Measurements from ENCODE around the gene ZDHHC11B.

Gene ZDHHC11B

DNA sequence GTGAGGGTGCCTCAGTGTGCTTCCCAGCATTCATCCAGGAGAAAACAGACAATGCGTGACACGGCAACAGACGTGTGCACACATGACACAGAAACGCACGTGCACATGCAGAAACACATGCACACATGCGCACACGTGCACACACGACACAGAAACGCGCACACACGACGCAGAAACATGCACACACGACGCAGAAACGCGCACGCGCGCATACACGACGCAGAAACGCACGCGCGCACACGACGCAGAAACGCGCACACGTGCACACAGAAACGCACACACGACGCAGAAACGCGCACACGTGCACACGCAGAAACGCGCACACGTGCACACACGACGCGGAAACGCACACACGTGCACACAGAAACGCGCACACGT, 107.8 kb downstream of the ZDHHC11B start:
- TF ChIP-seq MYC (IDR thresholded peaks at IDR 0.05; ENCODE audit: low read depth, low read length) (no peak), POLR2A (IDR thresholded peaks at IDR 0.05; ENCODE audit: extremely low read depth, insufficient read length) (no peak)
- TF ChIP-seq, protein P1, sequence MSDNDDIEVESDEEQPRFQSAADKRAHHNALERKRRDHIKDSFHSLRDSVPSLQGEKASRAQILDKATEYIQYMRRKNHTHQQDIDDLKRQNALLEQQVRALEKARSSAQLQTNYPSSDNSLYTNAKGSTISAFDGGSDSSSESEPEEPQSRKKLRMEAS (IDR thresholded peaks at IDR 0.05; ENCODE audit: low read depth, low read length) = no peak
- TF ChIP-seq, protein P2, sequence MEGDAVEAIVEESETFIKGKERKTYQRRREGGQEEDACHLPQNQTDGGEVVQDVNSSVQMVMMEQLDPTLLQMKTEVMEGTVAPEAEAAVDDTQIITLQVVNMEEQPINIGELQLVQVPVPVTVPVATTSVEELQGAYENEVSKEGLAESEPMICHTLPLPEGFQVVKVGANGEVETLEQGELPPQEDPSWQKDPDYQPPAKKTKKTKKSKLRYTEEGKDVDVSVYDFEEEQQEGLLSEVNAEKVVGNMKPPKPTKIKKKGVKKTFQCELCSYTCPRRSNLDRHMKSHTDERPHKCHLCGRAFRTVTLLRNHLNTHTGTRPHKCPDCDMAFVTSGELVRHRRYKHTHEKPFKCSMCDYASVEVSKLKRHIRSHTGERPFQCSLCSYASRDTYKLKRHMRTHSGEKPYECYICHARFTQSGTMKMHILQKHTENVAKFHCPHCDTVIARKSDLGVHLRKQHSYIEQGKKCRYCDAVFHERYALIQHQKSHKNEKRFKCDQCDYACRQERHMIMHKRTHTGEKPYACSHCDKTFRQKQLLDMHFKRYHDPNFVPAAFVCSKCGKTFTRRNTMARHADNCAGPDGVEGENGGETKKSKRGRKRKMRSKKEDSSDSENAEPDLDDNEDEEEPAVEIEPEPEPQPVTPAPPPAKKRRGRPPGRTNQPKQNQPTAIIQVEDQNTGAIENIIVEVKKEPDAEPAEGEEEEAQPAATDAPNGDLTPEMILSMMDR (IDR thresholded peaks at IDR 0.05; ENCODE audit: low read depth, low read length) = no peak
- no peak for DNase-seq (ENCODE audit: low read depth)
- H3K4me3 ChIP-seq (ENCODE audit: low read depth, low read length) = no peak overlapping the region

DNA sequence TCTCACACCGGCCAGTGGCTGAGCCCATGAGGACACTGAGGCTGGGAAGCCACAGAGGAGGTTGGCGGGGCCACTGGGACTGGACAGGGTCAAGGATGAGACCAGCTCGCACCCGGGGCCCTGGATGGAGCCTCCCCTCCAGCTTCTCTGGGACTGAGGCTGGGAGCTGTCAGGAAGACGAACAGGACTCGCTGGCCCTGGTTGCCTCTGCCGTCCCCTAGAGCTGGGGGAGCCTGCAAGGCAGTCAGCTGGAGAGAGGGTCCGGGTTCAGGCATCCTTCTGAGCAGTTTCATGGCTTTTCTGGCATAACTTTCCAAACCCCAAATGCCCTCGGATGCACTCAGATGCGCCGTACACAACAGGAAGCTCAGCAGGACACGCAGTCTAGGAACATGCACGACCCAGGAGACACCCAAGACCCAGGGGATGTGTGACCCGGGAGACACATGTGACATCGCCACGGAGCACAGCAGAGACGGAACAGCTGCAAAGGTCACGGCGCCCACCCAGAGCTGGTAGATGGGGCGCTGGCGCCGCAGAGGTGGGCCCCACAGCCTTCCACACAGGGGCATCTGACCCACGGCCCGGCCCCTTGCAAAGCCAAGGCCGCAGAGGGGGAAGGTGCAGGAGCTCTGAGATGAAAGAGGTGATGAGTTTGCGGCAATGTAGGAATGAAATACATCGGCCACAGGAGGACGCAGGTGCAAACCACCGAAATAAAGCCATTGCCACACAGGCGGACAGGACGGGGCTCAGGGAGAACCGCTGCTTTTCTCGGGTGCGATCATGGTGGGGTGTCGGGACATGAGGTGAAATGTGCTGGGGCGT, 108.4 kb downstream of the ZDHHC11B start:
- TF ChIP-seq, protein P2 (IDR thresholded peaks at IDR 0.05; ENCODE audit: low read depth, low read length) = no peak
- TF ChIP-seq MYC (IDR thresholded peaks at IDR 0.05; ENCODE audit: low read depth, low read length) (no peak), POLR2A (IDR thresholded peaks at IDR 0.05; ENCODE audit: extremely low read depth, insufficient read length) (no peak)
- TF ChIP-seq, protein P1 (IDR thresholded peaks at IDR 0.05; ENCODE audit: low read depth, low read length) = no peak
- DNase-seq (ENCODE audit: low read depth) = peak; percentile 35
- H3K4me3 ChIP-seq (ENCODE audit: low read depth, low read length) = no peak overlapping the region

DNA sequence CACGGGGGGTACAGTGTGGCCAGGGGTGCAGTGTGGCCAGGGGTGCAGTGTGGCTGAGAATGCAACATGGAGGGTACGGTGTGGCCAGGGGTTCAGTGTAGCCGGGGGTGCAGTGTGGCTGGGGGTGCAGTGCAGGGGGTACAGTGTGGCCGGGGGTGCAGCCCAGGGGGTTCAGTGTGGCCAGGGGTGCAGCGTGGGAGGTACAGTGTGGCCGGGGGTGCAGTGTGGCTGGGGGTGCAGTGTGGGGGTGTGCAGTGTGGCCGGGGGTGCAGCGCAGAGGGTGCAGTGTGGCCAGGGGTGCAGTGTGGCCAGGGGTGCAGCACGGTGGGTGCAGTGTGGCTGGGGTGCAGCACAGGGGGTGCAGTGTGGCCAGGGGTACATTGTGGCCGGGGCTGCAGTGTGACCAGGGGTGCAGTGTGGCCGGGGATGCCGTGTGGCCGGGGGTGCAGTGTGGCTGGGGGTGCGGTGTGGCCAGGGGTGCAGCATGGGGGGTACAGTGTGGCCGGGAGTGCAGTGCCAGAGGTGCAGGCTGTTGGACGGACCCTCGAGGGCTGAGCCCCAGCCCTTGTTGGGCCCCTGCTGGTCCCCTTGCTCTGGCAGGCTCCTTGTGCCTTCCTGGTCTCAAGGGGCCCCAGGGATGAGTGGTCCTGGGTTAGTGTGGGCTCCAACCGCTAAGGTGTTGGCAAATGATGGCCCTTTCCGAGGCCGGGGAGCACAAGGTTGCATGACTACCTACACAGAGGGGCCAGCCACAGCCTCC, 109.2 kb downstream of the ZDHHC11B start:
- no peak for DNase-seq (ENCODE audit: low read depth)
- TF ChIP-seq, protein P1 (IDR thresholded peaks at IDR 0.05; ENCODE audit: low read depth, low read length) = no peak
- TF ChIP-seq POLR2A (IDR thresholded peaks at IDR 0.05; ENCODE audit: extremely low read depth, insufficient read length) (no peak), MYC (IDR thresholded peaks at IDR 0.05; ENCODE audit: low read depth, low read length) (no peak)
- TF ChIP-seq, protein P2 (IDR thresholded peaks at IDR 0.05; ENCODE audit: low read depth, low read length) = no peak
- no peak overlapping the region for H3K4me3 ChIP-seq (ENCODE audit: low read depth, low read length)

DNA sequence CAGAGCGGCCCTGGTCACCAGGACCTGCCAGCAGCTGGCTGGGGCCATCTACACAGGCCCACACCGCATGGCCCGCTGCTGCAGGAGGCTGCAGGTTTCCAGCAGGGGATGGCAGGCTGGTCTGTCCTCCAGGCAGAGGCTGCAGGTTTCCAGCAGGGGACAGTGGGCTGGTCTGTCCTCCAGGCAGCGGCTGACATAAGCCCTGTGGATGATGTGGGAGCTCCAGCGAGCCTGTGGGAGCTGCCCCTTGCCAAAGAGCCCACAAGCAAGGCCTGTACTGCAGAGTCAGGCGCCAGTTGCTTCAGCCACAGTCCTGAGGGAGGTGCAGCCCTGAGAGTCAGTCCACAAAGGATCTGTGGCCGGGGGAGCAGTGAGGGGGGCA, 109.9 kb downstream of the ZDHHC11B start:
- H3K4me3 ChIP-seq (ENCODE audit: low read depth, low read length) = no peak overlapping the region
- no peak for TF ChIP-seq POLR2A (IDR thresholded peaks at IDR 0.05; ENCODE audit: extremely low read depth, insufficient read length)
- TF ChIP-seq, protein P2 (IDR thresholded peaks at IDR 0.05; ENCODE audit: low read depth, low read length) = no peak
- TF ChIP-seq, protein P1 (IDR thresholded peaks at IDR 0.05; ENCODE audit: low read depth, low read length) = no peak
- TF ChIP-seq MYC (IDR thresholded peaks at IDR 0.05; ENCODE audit: low read depth, low read length) = no peak
- DNase-seq (ENCODE audit: low read depth) = peak; percentile 69

DNA sequence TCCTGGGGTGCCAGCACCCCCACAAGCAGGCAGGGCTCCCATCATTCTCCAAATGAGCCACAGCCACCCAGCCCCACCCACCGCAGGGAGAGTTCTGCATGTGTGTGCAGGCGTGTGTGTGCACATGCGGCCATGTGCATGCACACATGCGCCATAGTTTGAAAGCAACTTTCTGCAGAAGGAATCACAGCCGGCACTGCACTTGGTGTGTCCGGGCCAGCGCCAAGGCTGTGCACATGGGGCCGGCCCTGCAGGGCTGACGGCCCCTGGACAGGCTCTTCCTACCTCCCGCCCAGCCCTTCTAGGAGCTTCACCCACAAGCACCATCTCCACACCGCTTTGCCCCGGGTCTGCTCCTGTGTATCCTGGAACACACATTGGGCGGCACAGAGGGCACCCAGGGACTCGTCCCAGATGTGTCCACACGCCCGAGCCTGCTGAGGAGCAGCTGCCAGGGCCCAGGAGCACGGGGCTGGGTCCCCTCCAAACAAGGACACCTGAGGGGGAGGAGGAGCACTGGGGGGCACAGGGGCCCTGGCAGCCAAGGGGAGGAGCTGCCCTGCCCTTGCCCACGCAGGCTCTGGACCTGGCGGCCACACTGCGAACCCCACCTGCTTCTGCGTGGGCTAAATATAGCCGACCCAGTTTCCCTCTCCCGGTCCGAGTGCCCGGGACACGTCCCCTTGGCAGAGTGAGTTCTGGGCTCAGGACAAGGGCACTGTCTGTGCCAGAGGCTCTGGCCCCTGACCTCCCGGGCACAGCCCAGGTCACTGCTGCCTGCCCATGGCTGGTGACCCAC, 110.5 kb downstream of the ZDHHC11B start:
- no peak overlapping the region for H3K4me3 ChIP-seq (ENCODE audit: low read depth, low read length)
- peak; percentile 35 for DNase-seq (ENCODE audit: low read depth)
- TF ChIP-seq MYC (IDR thresholded peaks at IDR 0.05; ENCODE audit: low read depth, low read length) = no peak
- TF ChIP-seq POLR2A (IDR thresholded peaks at IDR 0.05; ENCODE audit: extremely low read depth, insufficient read length) = peak; percentile 20
- TF ChIP-seq, protein P2 (IDR thresholded peaks at IDR 0.05; ENCODE audit: low read depth, low read length) = no peak
- TF ChIP-seq, protein P1 (IDR thresholded peaks at IDR 0.05; ENCODE audit: low read depth, low read length) = no peak

Data from NB4 (cell line).